Neural crest cell (in vitro differentiated cells): ENCODE results near the gene CAB39. TPM values are rescaled to one million over a fixed set of nuclear protein-coding genes. Genes with fewer than 3 reads are reported as not detected.

Experiments
- DNase-seq: peaks from one replicate; pipeline ENCODE4 v3.0.0; 2021; ENCODE audit warnings: low read depth, mixed read lengths, low spot score
- H3K27ac Mint-ChIP-seq: one replicate; pipeline ENCODE4 v1.8.0; 2021; ENCODE audit warnings: mild to moderate bottlenecking, mixed read lengths; ENCODE audit not compliant: unreplicated experiment
- H3K27me3 Mint-ChIP-seq: 2 replicates; pipeline ENCODE4 v1.8.0; 2021; ENCODE audit warnings: low read depth, mild to moderate bottlenecking, mixed read lengths
- H3K36me3 Mint-ChIP-seq: 2 replicates; pipeline ENCODE4 v1.8.0; 2021; ENCODE audit warnings: low read depth, mild to moderate bottlenecking, mixed read lengths
- H3K4me1 Mint-ChIP-seq: 2 replicates; pipeline ENCODE4 v1.8.0; 2021; ENCODE audit warnings: mixed read lengths
- H3K4me3 Mint-ChIP-seq: one replicate; pipeline ENCODE4 v1.8.0; 2021; ENCODE audit warnings: mild to moderate bottlenecking, mixed read lengths
- H3K9me3 Mint-ChIP-seq: 2 replicates; pipeline ENCODE4 v1.8.0; 2021; ENCODE audit warnings: mixed read lengths
- total RNA-seq: library from RNA; stranded (reverse); gene quantifications from 2 replicates; pipeline ENCODE4 v1.2.1, GENCODE V29; 2021
- TF ChIP-seq, protein P1 (sequence below): fragments of 200-600 bp; sonication (generic); conservative IDR thresholded peaks from 2 replicates; pipeline ENCODE4 v1.5.0; 2021; ENCODE audit warnings: antibody characterized with exemption, mild to moderate bottlenecking

CAB39 gene
- total RNA-seq, 1 donor from 2014 or later, result 40.6 TPM

DNA sequence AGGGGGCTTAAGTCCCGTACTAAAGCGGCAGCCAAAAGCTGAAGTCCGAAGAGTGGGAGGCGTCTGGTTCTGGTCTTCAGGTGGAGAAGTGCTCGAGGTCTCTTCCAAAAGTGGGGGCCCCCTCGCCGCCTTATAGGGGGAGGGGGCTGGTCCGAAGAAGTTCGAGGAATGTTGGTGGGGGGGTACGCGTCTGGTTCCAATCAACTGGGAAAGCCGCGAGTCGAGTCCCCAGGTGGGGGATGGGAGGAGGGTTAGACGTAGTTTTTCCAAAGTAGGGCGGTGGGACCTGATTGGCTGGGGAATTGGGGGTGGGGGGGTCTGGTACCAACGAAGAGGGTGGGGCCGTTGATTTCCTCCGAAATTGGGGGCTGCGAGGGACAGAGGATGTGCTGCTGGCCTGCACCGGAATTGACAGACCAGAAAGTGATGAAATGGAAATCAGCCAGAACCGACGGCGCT lies 152.7 kb downstream of the CAB39 start:
- no peak for DNase-seq
- no peaks in the 10 kb centered on the region for H3K9me3 Mint-ChIP-seq
- H3K27ac Mint-ChIP-seq, result peak overlapping the region; percentile 62
- peak overlapping the region; percentile 91 for H3K4me3 Mint-ChIP-seq
- H3K27me3 Mint-ChIP-seq, result peaks cover 20% of the 10 kb centered on the region
- no peaks in the 10 kb centered on the region for H3K36me3 Mint-ChIP-seq
- H3K4me1 Mint-ChIP-seq, result peaks cover 46% of the 10 kb centered on the region
- TF ChIP-seq, protein P1, sequence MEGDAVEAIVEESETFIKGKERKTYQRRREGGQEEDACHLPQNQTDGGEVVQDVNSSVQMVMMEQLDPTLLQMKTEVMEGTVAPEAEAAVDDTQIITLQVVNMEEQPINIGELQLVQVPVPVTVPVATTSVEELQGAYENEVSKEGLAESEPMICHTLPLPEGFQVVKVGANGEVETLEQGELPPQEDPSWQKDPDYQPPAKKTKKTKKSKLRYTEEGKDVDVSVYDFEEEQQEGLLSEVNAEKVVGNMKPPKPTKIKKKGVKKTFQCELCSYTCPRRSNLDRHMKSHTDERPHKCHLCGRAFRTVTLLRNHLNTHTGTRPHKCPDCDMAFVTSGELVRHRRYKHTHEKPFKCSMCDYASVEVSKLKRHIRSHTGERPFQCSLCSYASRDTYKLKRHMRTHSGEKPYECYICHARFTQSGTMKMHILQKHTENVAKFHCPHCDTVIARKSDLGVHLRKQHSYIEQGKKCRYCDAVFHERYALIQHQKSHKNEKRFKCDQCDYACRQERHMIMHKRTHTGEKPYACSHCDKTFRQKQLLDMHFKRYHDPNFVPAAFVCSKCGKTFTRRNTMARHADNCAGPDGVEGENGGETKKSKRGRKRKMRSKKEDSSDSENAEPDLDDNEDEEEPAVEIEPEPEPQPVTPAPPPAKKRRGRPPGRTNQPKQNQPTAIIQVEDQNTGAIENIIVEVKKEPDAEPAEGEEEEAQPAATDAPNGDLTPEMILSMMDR, result no peak

DNA sequence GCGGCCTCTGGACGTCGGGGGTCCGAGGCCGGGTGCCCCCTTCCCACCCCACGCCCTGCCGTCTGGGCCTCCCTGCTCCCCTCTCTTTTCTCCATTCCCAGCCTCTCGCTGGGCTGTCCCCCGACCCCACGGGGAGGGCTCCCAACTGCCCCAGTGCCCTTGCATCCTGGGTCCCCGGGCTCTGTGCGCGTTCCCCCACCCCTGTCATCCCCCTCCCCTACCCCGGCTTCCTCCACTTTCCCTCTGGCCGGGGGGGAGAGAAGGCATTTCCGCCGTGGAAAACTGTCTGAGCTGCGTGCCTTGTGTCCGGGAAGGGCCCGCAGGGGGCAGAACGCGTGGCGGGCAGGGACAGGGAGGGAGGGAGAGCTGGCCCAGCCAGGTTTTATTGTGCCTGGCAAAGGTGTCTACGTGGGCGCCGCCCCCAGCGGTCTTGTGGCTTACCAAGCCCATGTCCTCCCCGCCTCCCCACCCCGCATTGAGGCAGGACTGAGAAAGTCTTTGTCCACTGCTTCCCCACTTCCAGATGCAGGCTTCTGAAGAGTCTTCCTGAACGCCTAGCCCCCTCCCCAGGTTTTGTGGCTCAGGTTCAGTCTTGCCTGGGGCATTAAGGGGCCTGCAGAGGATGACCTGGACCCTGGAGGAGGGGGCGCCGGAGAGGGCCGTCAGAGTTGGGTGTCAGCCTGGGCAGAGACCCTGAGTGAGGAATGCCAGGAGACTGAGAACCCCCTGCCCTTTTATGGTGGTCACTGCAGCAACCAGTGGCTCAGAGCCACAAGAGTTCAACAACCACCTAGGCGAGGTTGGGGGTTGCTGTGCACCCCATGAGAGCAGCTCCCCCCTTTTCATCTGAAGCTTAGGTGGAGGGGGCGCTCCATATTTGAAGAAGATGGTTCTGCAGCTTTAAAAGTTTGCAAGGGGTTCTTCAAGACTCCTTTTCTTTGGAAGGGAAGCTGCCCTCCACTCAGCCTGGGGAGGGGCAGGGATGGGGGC lies 153.4 kb downstream of the CAB39 start:
- DNase-seq, result no peak
- no peaks in the 10 kb centered on the region for H3K36me3 Mint-ChIP-seq
- H3K4me3 Mint-ChIP-seq, result peak overlapping the region; percentile 91
- TF ChIP-seq, protein P1, result no peak
- peaks cover 53% of the 10 kb centered on the region for H3K4me1 Mint-ChIP-seq
- H3K27me3 Mint-ChIP-seq, result peaks cover 17% of the 10 kb centered on the region
- H3K27ac Mint-ChIP-seq, result peak overlapping the region; percentile 94
- H3K9me3 Mint-ChIP-seq, result no peaks in the 10 kb centered on the region

GRCh38 chr2:230866756-230867523 lies 154.3 kb downstream of the CAB39 start:
- H3K27ac Mint-ChIP-seq, result no peak overlapping the region
- H3K36me3 Mint-ChIP-seq, result no peaks in the 10 kb centered on the region
- H3K9me3 Mint-ChIP-seq, result no peaks in the 10 kb centered on the region
- peaks cover 52% of the 10 kb centered on the region for H3K4me1 Mint-ChIP-seq
- DNase-seq, result no peak
- peak overlapping the region; percentile 91 for H3K4me3 Mint-ChIP-seq
- peaks cover 9% of the 10 kb centered on the region for H3K27me3 Mint-ChIP-seq
- TF ChIP-seq, protein P1, result no peak

GRCh38 chr2:230868161-230868946 lies 155.7 kb downstream of the CAB39 start:
- H3K27me3 Mint-ChIP-seq, result no peaks in the 10 kb centered on the region
- peak overlapping the region; percentile 76 for H3K27ac Mint-ChIP-seq
- peak overlapping the region; percentile 82 for H3K4me3 Mint-ChIP-seq
- DNase-seq, result no peak
- no peaks in the 10 kb centered on the region for H3K36me3 Mint-ChIP-seq
- H3K9me3 Mint-ChIP-seq, result no peaks in the 10 kb centered on the region
- TF ChIP-seq, protein P1, result no peak
- H3K4me1 Mint-ChIP-seq, result peaks cover 55% of the 10 kb centered on the region
